GM20431 (cell line): Measurements from ENCODE around the gene PLCXD1.
"Not testable (repeated sequence)": the region's sequence is repeated elsewhere in the genome, so short reads cannot be mapped to it uniquely, and the experiment has no call there.

Experiments
- in situ Hi-C: fragments of 300-500 bp; cut with MseI, MboI; formaldehyde crosslinking; loops from one replicate; pipeline ENCODE4 v1.15.0; 2020; ENCODE audit warnings: low sequenced_read_pairs; ENCODE audit not compliant: unreplicated experiment

PLCXD1 gene

GRCh38 chrX:314781-315595 is 33.8 kb downstream of the PLCXD1 start:
- in situ Hi-C loops: no loop called here

GRCh38 chrX:316351-317325 is 35.5 kb downstream of the PLCXD1 start:
- in situ Hi-C loops: no loop called here

- in situ Hi-C loops: no loop called here
These were observed 36.4 kb downstream of the PLCXD1 start for GRCh38 chrX:317424-318067.

GRCh38 chrX:318068-318738 is 37.0 kb downstream of the PLCXD1 start:
- in situ Hi-C loops: no loop called here

GRCh38 chrX:318739-319578 is 37.8 kb downstream of the PLCXD1 start, which contains the start of gene GTPBP6:
Gene GTPBP6, minus strand, starts transcription at chrX:318796. Its CDS starts 9 bp downstream, at chrX:318787.
- in situ Hi-C loops: no loop called here

GRCh38 chrX:319579-320125 is 38.5 kb downstream of the PLCXD1 start:
- in situ Hi-C loops: no loop called here

- in situ Hi-C loops: no loop called here
These were observed 39.1 kb downstream of the PLCXD1 start for GRCh38 chrX:320126-320783.

- in situ Hi-C loops: no loop called here
These were observed 42.8 kb downstream of the PLCXD1 start for GRCh38 chrX:323721-324628.

GRCh38 chrX:324664-325063 is 43.5 kb downstream of the PLCXD1 start:
- in situ Hi-C loops: not testable (repeated sequence)

- in situ Hi-C loops: no loop called here
These were observed 46.5 kb downstream of the PLCXD1 start for GRCh38 chrX:327660-328126.

GRCh38 chrX:329291-329910 is 48.2 kb downstream of the PLCXD1 start:
- in situ Hi-C loops: no loop called here

GRCh38 chrX:330141-330725 is 49.1 kb downstream of the PLCXD1 start:
- in situ Hi-C loops: not testable (repeated sequence)

GRCh38 chrX:330726-331150 is 49.6 kb downstream of the PLCXD1 start:
- in situ Hi-C loops: no loop called here

- in situ Hi-C loops: no loop called here
These were observed 50.1 kb downstream of the PLCXD1 start for GRCh38 chrX:331151-331824.

GRCh38 chrX:331825-332495 is 50.8 kb downstream of the PLCXD1 start:
- in situ Hi-C loops: no loop called here
